IMR-90 (cell line): ENCODE data around the gene NT5C1A. TPM values are rescaled to one million over a fixed set of nuclear protein-coding genes. Genes with fewer than 3 reads are reported as not detected.

Experiments used
- ATAC-seq: fragments of 200-7000 bp; cut with Tn5 transposase; 2 replicates; pipeline ENCODE4 v1.9.1; 2020; ENCODE audit warnings: low read depth, mild to moderate bottlenecking, moderate library complexity
- BruUV-seq: library from RNA; stranded (reverse); fragments of 400-500 nt; replicated peaks from 2 replicates; lab custom pipeline; 2021; lab: Mats Ljungman, UMichigan
- CTCF ChIA-PET: fragments of 300-600 bp; formaldehyde crosslinking; extraction: SDS; loops from one replicate; lab custom pipeline; 2021; ENCODE audit warnings: antibody characterized with exemption; lab: Yijun Ruan, JAX
- POLR2A ChIA-PET: fragments of 300-600 bp; sonication (Branson Sonifier 250); formaldehyde crosslinking; loops from one replicate; lab custom pipeline; 2022; ENCODE audit warnings: antibody characterized with exemption; ENCODE audit not compliant: unreplicated experiment; lab: Charles Lee
- DNase-seq: peaks from one replicate; pipeline ENCODE4 v3.0.0; 2013
- H2AFZ ChIP-seq: replicated peaks from 2 replicates; pipeline ENCODE3; 2013; ENCODE audit warnings: low read length, mild to moderate bottlenecking; ENCODE audit not compliant: poor library complexity
- H2AK5ac ChIP-seq: 2 replicates; pipeline ENCODE4 v1.6.1; 2013; ENCODE audit warnings: low read depth, low read length, inconsistent platforms
- H2AK9ac ChIP-seq: replicated peaks from 2 replicates; pipeline ENCODE3; 2013; ENCODE audit warnings: mild to moderate bottlenecking, low read depth, low read length, moderate library complexity; ENCODE audit not compliant: poor library complexity
- H2BK120ac ChIP-seq: 2 replicates; pipeline ENCODE4 v1.6.1; 2013; ENCODE audit warnings: low read depth, low read length, inconsistent platforms
- H2BK15ac ChIP-seq: 3 replicates; pipeline ENCODE4 v1.6.1; 2013; ENCODE audit warnings: low read depth, low read length, inconsistent platforms
- H2BK20ac ChIP-seq: 2 replicates; pipeline ENCODE4 v1.6.1; 2013; ENCODE audit warnings: low read depth, mild to moderate bottlenecking, inconsistent platforms, low read length, moderate library complexity
- H2BK5ac ChIP-seq: 2 replicates; pipeline ENCODE4 v1.6.1; 2013; ENCODE audit warnings: mild to moderate bottlenecking, low read depth, low read length, inconsistent platforms; ENCODE audit not compliant: poor library complexity, severe bottlenecking
- H3K14ac ChIP-seq: replicated peaks from 2 replicates; pipeline ENCODE4 v1.6.1; 2013; ENCODE audit warnings: low read depth, low read length, inconsistent platforms
- H3K18ac ChIP-seq: 2 replicates; pipeline ENCODE4 v1.6.1; 2013; ENCODE audit warnings: low read depth, low read length, control low read depth
- H3K23ac ChIP-seq: 2 replicates; pipeline ENCODE4 v1.6.1; 2013; ENCODE audit warnings: low read depth, low read length, inconsistent platforms
- H3K27ac ChIP-seq: 2 replicates; pipeline ENCODE4 v1.5.1; 2013; ENCODE audit warnings: mild to moderate bottlenecking, control low read depth, low read length; ENCODE audit not compliant: insufficient read depth
- H3K27me3 ChIP-seq: 2 replicates; pipeline ENCODE4 v1.6.1; 2013; ENCODE audit warnings: low read length; ENCODE audit not compliant: control insufficient read depth, insufficient read depth
- H3K36me3 ChIP-seq: 2 replicates; pipeline ENCODE4 v1.6.1; 2013; ENCODE audit warnings: low read length, mixed read lengths; ENCODE audit not compliant: control insufficient read depth, insufficient read depth
- H3K4ac ChIP-seq: 2 replicates; pipeline ENCODE4 v1.6.1; 2013; ENCODE audit warnings: low read depth, low read length, inconsistent platforms
- H3K4me1 ChIP-seq: 2 replicates; pipeline ENCODE4 v1.6.1; 2013; ENCODE audit warnings: low read length, mixed read lengths; ENCODE audit not compliant: control insufficient read depth, insufficient read depth
- H3K4me2 ChIP-seq: 2 replicates; pipeline ENCODE4 v1.6.1; 2013; ENCODE audit warnings: low read depth, mild to moderate bottlenecking, control low read depth, low read length, moderate library complexity
- H3K4me3 ChIP-seq: 2 replicates; pipeline ENCODE4 v1.5.1; 2013; ENCODE audit warnings: low read depth, mild to moderate bottlenecking, control low read depth, low read length, moderate library complexity; ENCODE audit not compliant: insufficient read depth
- H3K56ac ChIP-seq: 2 replicates; pipeline ENCODE4 v1.6.1; 2013; ENCODE audit warnings: low read length, inconsistent platforms; ENCODE audit not compliant: insufficient read depth; ENCODE audit errors: extremely low read depth
- H3K79me1 ChIP-seq, 2 experiments: 2 replicates each; pipeline ENCODE4 v1.6.1; 2013; ENCODE audit warnings: low read length in 2 of 2, inconsistent platforms in 1 of 2, low read depth in 1 of 2
- H3K9ac ChIP-seq: 2 replicates; pipeline ENCODE4 v1.6.1; 2013; ENCODE audit warnings: low read depth, low read length, control low read depth
- H3K9me1 ChIP-seq: 2 replicates; pipeline ENCODE4 v1.6.1; 2013; ENCODE audit warnings: low read length, inconsistent platforms; ENCODE audit not compliant: insufficient read depth
- H3K9me3 ChIP-seq: 2 replicates; pipeline ENCODE4 v1.6.1; 2013; ENCODE audit warnings: low read length; ENCODE audit not compliant: control insufficient read depth, insufficient read depth
- H4K20me1 ChIP-seq: 2 replicates; pipeline ENCODE4 v1.6.1; 2013; ENCODE audit warnings: low read length, inconsistent platforms; ENCODE audit not compliant: insufficient read depth
- H4K5ac ChIP-seq: 2 replicates; pipeline ENCODE4 v1.6.1; 2013; ENCODE audit warnings: mild to moderate bottlenecking, low read depth, low read length, control low read depth
- H4K8ac ChIP-seq, 2 experiments: 2 replicates each; pipeline ENCODE4 v1.6.1; 2013; ENCODE audit warnings: low read depth in 2 of 2, low read length in 2 of 2, control low read depth in 1 of 2, inconsistent platforms in 1 of 2
- H4K91ac ChIP-seq: 2 replicates; pipeline ENCODE4 v1.6.1; 2013; ENCODE audit warnings: low read depth, low read length, inconsistent platforms; ENCODE audit not compliant: insufficient read depth
- BHLHE40 ChIP-seq: fragments of 150-350 bp; IDR thresholded peaks from 2 replicates; pipeline ENCODE4 v1.6.1; 2016; ENCODE audit warnings: mild to moderate bottlenecking, low read depth, low read length
- CEBPB ChIP-seq: IDR thresholded peaks from 2 replicates; pipeline ENCODE4 v1.6.1; 2012; ENCODE audit warnings: low read depth, low read length, improper control_type of control experiment
- CHD1 ChIP-seq: IDR thresholded peaks from 2 replicates; pipeline ENCODE4 v1.6.1; 2012; ENCODE audit warnings: low read depth, low read length, improper control_type of control experiment
- FOS ChIP-seq: fragments of 150-350 bp; IDR thresholded peaks from 2 replicates; pipeline ENCODE4 v1.6.1; 2016; ENCODE audit warnings: low read depth, low read length
- MAZ ChIP-seq: IDR thresholded peaks from 2 replicates; pipeline ENCODE4 v1.6.1; 2012; ENCODE audit warnings: low read depth, mild to moderate bottlenecking, low read length, improper control_type of control experiment, moderate library complexity, borderline replicate concordance
- MXI1 ChIP-seq: IDR thresholded peaks from 2 replicates; pipeline ENCODE4 v1.6.1; 2012; ENCODE audit warnings: low read depth, mild to moderate bottlenecking, low read length, moderate library complexity, borderline replicate concordance
- NFE2L2 ChIP-seq: fragments of 150-350 bp; IDR thresholded peaks from 2 replicates; pipeline ENCODE4 v1.6.1; 2016; ENCODE audit warnings: low read depth, mild to moderate bottlenecking, low read length
- POLR2A ChIP-seq: IDR thresholded peaks from 2 replicates; pipeline ENCODE4 v1.6.1; 2012; ENCODE audit warnings: mild to moderate bottlenecking, low read depth, low read length
- RAD21 ChIP-seq: IDR thresholded peaks from 2 replicates; pipeline ENCODE4 v1.6.1; 2012; ENCODE audit warnings: low read length, improper control_type of control experiment
- RCOR1 ChIP-seq: IDR thresholded peaks from 2 replicates; pipeline ENCODE4 v1.6.1; 2012; ENCODE audit warnings: mild to moderate bottlenecking, low read length, improper control_type of control experiment; ENCODE audit not compliant: insufficient replicate concordance
- RFX5 ChIP-seq: IDR thresholded peaks from 2 replicates; pipeline ENCODE4 v1.8.0; 2012; ENCODE audit warnings: low read depth, mild to moderate bottlenecking, low read length, moderate library complexity
- SMC3 ChIP-seq: fragments of 150-350 bp; IDR thresholded peaks from 2 replicates; pipeline ENCODE4 v1.6.1; 2016; ENCODE audit warnings: low read depth, mild to moderate bottlenecking, antibody characterized with exemption, low read length, moderate library complexity
- WGBS, 2 experiments: methylation state at CpG; one replicate each; pipeline versions ENCODE4 v1.1.5 to v1.1.7; 2013; ENCODE audit warnings: missing lambda C conversion rate in 2 of 2; ENCODE audit not compliant: insufficient read length in 1 of 2; ENCODE audit errors: extremely low coverage in 2 of 2; 5-methylcytosine and 5-hydroxymethylcytosine counted together
- dilution Hi-C: fragments of 300-500 bp; cut with HindIII; formaldehyde crosslinking; loops from one replicate; pipeline ENCODE4 v1.14.3; 2018; ENCODE audit warnings: low sequenced_read_pairs; ENCODE audit not compliant: unreplicated experiment
- in situ Hi-C: fragments of 300-500 bp; cut with MboI; formaldehyde crosslinking; loops from 3 replicates; pipeline ENCODE4 v1.14.3; 2019; ENCODE audit warnings: low sequenced_read_pairs, inconsistent platforms, mixed read lengths
- intact Hi-C: fragments of 100-400 bp; cut with micrococcal nuclease; formaldehyde crosslinking; loops from 2 replicates; pipeline ENCODE4 v1.10.0; 2022
- polyA plus RNA-seq, 3 experiments: library from polyadenylated mRNA; depleted of rRNA; stranded (reverse); fragments of >200 nt; gene quantifications; 2 replicates each; pipeline ENCODE4 v1.2.3, GENCODE V29; 2012; ENCODE audit warnings: low replicate concordance in 1 of 3
- total RNA-seq: library from RNA; depleted of rRNA; stranded (reverse); fragments of >200 nt; gene quantifications from 2 replicates; pipeline ENCODE4 v1.2.3, GENCODE V29; 2012
- TF ChIP-seq, protein P1 (sequence below): conservative IDR thresholded peaks from 2 replicates; pipeline ENCODE4 v1.5.1; 2012; ENCODE audit warnings: mild to moderate bottlenecking, low read depth, low read length, improper control_type of control experiment
- TF ChIP-seq, protein P2 (sequence below): fragments of 150-350 bp; IDR thresholded peaks from 2 replicates; pipeline ENCODE4 v1.6.1; 2017; ENCODE audit warnings: mild to moderate bottlenecking, antibody characterized with exemption, low read length, low read depth
- TF ChIP-seq, protein P3 (sequence below): fragments of 150-350 bp; IDR thresholded peaks from 2 replicates; pipeline ENCODE4 v1.6.1; 2016; ENCODE audit warnings: low read depth, mild to moderate bottlenecking, low read length, moderate library complexity, borderline replicate concordance

NT5C1A gene
- total and polyA plus RNA-seq, 2 of the 4 experiments (the other 2 are of a cell fraction) = not detected

DNA sequence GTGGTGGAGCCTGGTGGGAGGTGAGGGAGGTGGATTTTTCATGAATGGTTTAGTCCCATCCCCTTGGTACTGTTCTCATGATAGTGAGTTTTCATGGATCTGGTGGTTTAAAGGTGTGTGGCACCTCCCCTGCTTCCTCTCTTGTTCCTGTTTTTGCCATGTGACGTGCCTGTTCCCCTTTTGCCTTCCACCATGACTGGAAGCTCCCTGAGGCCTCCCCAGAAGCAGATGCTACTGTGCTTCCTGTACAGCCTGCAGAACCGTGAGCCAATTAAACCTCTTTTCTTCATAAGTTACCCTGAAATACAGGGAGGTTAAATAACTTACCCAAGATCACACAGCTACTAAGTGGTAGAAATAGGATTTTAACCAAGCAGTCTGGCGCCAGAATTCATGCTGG lies 28.2 kb downstream of the NT5C1A start:
- Histone ChIP-seq H3K27me3 (peaks cover 18% of the 10 kb centered on the region), H3K9me3 (no peaks in the 10 kb centered on the region; the same call in 1 of the 2 replicates), H4K8ac (no peak overlapping the region), H3K14ac (no peak overlapping the region), H3K27ac (no peak overlapping the region), H3K23ac (no peak overlapping the region), H3K4me3 (no peak overlapping the region), H3K9me1 (0 out of 2 replicates have a peak, but pooled peaks cover 7% of the 10 kb centered on the region), H4K20me1 (no peaks in the 10 kb centered on the region), H3K4me2 (no peak overlapping the region), H2BK120ac (peak overlapping the region; percentile 3; the same call in 1 of the 2 replicates), H3K18ac (no peak overlapping the region), H2BK15ac (peak overlapping the region; percentile 21; the same call in 1 of the 3 replicates), H2AK5ac (peak overlapping the region; percentile 18; the same call in 1 of the 2 replicates), H4K5ac (no peak overlapping the region), H3K79me1 (no peaks in the 10 kb centered on the region), H3K56ac (no peak overlapping the region), H3K36me3 (no peaks in the 10 kb centered on the region), H2BK20ac (0 out of 2 replicates have a peak overlapping the region, but pooled peaks have one; percentile 38), H2AFZ (no peak overlapping the region), H2BK5ac (no peak overlapping the region), H3K4ac (no peak overlapping the region), H4K91ac (no peak overlapping the region), H2AK9ac (no peak overlapping the region), H3K4me1 (peaks cover 13% of the 10 kb centered on the region), H3K9ac (no peak overlapping the region)
- TF ChIP-seq POLR2A (no peak), BHLHE40 (no peak), FOS (no peak), RFX5 (no peak), NFE2L2 (no peak), MAZ (no peak), RCOR1 (no peak), SMC3 (no peak), MXI1 (no peak), CEBPB (no peak), RAD21 (no peak), CHD1 (no peak)
- TF ChIP-seq, protein P1, sequence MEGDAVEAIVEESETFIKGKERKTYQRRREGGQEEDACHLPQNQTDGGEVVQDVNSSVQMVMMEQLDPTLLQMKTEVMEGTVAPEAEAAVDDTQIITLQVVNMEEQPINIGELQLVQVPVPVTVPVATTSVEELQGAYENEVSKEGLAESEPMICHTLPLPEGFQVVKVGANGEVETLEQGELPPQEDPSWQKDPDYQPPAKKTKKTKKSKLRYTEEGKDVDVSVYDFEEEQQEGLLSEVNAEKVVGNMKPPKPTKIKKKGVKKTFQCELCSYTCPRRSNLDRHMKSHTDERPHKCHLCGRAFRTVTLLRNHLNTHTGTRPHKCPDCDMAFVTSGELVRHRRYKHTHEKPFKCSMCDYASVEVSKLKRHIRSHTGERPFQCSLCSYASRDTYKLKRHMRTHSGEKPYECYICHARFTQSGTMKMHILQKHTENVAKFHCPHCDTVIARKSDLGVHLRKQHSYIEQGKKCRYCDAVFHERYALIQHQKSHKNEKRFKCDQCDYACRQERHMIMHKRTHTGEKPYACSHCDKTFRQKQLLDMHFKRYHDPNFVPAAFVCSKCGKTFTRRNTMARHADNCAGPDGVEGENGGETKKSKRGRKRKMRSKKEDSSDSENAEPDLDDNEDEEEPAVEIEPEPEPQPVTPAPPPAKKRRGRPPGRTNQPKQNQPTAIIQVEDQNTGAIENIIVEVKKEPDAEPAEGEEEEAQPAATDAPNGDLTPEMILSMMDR = no peak
- TF ChIP-seq, protein P2, sequence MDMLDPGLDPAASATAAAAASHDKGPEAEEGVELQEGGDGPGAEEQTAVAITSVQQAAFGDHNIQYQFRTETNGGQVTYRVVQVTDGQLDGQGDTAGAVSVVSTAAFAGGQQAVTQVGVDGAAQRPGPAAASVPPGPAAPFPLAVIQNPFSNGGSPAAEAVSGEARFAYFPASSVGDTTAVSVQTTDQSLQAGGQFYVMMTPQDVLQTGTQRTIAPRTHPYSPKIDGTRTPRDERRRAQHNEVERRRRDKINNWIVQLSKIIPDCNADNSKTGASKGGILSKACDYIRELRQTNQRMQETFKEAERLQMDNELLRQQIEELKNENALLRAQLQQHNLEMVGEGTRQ = no peak
- TF ChIP-seq, protein P3, sequence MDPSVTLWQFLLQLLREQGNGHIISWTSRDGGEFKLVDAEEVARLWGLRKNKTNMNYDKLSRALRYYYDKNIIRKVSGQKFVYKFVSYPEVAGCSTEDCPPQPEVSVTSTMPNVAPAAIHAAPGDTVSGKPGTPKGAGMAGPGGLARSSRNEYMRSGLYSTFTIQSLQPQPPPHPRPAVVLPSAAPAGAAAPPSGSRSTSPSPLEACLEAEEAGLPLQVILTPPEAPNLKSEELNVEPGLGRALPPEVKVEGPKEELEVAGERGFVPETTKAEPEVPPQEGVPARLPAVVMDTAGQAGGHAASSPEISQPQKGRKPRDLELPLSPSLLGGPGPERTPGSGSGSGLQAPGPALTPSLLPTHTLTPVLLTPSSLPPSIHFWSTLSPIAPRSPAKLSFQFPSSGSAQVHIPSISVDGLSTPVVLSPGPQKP = no peak
- ATAC-seq (no peak), DNase-seq (no peak)
- CTCF ChIA-PET = interaction anchor here (1.6 kb wide), 1 partner anchor 15 kb away, joined by 4 read pairs; no protein-coding TSS in a partner anchor
- dilution Hi-C loops (no loop called here), in situ Hi-C loops (no loop called here), intact Hi-C loops (no loop called here)
- POLR2A ChIA-PET = no interaction called here
- WGBS, 2 experiments = no CpG with 5 or more reads among the region's 3 CpGs
- no TSS peak for BruUV-seq
